Hindlimb muscle (tissue), 1 donor: ENCODE results near the gene DISP2. TPM values are rescaled to one million over a fixed set of nuclear protein-coding genes. Genes with fewer than 3 reads are reported as not detected.
A peak's percentile ranks its signal among the peaks of the same experiment; 100 is the strongest.

Experiments used
- DNase-seq: peaks from one replicate; pipeline ENCODE4 v3.0.0-alpha.2; 2013
- polyA plus RNA-seq: library from polyadenylated mRNA; unstranded; fragments of 120-200 nt; gene quantifications from one replicate; pipeline ENCODE4 v1.2.1, GENCODE V29; 2013; ENCODE audit not compliant: insufficient read length

The DISP2 gene
- polyA plus RNA-seq, 1 donor: 1.4 TPM

DNA sequence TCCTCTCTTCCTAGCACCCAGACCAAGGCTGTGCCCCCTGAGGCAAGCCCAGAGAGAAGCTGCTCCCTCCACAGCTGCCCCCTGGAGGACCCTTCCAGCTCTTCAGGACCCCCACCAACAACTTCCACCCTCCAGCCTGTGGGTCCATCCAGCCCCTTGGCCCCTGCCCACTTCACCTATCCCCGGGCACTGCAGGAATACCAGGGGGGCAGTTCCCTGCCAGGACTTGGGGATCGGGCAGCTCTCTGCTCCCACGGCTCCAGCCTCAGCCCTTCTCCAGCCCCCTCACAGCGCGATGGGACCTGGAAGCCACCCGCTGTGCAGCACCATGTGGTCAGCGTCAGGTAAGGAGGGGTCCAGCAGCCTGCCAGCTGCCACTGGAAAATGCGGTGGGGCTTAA, 5.6 kb downstream of the DISP2 start:
- no peak for DNase-seq

DNA sequence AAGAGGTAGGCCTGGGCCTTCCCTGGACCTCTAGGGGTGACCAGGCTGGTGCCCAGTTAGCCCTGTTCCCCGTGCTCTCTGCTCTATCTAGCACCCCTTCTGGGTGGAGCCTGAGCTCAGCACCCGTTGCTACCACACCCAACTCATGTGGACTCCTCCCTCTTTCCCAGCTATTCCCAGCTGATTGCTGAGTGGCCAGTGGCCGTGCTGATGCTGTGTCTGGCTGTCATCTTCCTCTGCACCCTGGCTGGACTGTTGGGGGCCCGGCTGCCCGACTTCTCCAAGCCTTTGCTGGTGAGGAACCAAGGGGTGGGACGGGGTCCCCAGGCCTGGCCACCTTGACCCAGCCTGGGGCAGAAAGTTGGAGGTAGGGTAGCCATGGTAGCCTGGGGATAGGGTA, 6.2 kb downstream of the DISP2 start:
- no peak for DNase-seq

DNA sequence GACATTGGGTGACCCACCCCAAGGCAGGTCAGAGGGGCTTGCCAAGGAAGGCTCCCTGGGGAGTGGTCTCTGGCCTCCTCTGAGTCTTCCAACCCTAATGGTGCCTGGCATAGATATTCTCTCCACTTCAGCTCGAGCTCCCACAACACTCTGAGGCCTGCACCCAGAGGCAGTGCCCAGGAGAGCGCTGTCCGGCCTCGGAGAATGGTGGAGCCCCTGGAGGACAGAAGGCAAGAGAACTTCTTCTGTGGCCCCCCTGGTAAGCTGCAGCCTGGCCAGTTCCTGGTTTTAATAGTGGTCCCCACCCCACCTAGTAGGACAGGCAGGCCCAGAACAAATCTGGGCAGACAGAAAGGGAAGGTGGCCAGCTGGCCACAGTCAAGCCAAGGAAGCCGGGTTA, 7.0 kb downstream of the DISP2 start:
- no peak for DNase-seq

DNA sequence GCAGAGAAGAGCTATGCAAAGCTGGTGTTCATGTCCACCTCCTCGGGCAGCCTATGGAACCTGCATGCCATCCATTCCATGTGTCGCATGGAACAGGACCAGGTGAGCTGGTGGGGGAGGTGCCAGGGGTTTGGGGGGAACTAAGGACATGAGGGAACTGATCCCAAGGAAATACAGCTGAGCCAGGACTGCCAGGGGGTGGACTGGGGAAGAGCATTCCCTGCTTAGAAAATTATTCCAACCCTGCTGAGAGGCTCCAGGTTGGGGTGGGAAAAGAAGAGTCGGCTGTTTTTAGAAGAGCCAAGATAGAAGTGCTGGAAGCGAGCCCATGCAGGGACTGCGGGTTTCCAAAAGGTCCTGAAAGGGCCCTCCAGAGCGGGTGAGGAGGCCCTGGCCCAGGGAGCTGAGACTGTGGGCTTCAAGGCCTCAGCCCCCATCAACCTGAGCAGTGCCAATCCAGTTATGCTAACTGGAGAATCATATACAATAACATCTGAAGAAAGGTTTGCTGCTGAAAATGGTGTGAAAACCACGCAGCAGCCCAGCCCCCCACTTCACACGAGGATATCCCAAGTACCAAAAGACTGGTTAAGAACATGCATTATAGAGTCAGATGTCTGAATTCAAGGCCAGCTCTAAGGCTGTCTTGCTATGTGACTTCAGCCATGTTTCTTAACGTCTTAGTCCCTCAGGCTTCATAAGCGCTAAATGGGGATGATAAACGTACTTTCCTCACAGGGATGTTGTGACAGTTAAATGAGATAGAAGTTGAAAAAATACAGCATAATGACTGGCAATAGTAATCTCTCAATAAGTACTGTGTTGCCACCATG, 7.8 kb downstream of the DISP2 start:
- DNase-seq: no peak

DNA sequence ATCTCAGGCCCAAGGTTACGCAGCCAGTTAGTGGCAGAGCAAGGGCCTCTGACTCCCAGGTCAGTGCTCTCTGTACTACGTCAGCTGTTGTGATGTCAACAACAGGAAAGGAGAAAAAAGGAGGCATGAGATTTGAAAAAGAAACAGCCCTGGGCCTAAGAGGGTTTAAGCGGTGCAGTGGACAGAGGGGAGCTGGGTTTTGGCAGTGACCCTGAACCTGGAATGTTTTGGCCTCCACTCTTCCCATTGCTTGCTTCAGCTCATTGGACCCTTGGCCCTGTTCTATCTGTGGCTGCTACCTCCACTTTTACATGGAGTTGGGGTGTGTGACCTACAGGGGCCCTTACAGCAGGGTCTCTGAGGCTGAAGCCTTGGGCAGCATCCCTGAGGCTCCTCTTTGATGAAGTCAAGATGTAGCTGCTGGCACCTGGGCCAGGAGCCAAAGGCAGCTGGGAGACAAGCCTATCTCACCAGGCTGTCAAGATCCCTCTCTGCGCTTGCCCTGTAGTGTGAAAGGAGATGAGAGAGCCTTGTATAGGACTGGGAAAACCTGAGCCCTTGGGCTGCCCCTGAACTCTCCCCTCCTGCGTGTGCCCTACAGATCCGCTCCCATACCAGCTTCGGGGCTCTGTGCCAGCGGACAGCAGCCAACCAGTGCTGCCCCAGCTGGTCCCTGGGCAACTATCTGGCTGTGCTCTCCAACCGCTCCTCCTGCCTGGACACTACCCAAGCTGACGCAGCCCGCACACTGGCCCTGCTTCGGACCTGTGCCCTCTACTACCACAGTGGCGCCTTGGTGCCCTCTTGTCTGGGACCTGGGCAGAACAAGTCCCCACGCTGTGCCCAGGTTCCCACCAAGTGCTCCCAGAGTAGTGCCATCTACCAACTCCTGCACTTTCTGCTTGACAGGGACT, 8.7 kb downstream of the DISP2 start:
- no peak for DNase-seq

DNA sequence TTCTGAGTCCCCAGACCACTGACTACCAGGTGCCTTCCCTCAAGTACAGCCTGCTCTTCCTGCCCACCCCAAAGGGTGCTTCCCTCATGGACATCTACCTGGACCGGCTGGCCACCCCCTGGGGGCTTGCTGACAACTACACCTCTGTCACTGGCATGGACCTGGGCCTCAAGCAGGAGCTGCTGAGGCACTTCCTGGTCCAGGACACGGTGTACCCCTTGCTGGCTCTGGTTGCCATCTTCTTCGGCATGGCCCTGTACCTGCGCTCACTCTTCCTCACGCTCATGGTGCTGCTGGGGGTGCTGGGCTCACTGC, 9.3 kb downstream of the DISP2 start:
- no peak for DNase-seq

DNA sequence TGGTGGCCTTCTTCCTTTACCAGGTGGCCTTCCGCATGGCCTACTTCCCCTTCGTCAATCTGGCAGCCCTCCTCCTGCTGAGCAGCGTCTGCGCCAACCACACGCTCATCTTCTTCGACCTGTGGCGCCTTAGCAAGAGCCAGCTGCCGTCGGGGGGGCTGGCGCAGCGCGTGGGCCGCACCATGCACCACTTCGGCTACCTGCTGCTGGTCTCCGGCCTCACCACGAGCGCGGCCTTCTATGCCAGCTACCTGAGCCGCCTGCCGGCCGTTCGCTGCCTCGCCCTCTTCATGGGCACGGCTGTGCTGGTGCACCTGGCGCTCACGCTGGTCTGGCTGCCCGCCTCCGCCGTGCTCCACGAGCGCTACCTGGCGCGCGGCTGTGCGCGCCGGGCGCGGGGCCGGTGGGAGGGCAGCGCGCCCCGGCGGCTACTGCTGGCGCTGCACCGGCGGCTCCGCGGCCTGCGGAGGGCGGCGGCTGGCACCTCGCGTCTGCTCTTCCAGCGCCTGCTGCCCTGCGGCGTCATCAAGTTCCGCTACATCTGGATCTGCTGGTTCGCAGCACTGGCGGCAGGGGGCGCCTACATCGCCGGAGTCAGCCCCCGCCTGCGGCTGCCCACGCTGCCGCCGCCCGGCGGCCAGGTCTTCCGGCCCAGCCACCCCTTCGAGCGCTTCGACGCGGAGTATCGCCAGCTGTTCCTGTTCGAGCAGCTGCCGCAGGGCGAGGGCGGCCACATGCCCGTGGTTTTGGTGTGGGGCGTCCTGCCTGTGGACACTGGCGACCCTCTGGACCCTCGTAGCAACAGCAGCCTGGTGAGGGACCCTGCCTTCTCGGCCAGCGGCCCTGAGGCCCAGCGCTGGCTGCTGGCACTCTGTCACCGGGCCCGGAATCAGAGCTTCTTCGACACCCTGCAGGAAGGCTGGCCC, 9.9 kb downstream of the DISP2 start:
- DNase-seq: peak; percentile 76

DNA sequence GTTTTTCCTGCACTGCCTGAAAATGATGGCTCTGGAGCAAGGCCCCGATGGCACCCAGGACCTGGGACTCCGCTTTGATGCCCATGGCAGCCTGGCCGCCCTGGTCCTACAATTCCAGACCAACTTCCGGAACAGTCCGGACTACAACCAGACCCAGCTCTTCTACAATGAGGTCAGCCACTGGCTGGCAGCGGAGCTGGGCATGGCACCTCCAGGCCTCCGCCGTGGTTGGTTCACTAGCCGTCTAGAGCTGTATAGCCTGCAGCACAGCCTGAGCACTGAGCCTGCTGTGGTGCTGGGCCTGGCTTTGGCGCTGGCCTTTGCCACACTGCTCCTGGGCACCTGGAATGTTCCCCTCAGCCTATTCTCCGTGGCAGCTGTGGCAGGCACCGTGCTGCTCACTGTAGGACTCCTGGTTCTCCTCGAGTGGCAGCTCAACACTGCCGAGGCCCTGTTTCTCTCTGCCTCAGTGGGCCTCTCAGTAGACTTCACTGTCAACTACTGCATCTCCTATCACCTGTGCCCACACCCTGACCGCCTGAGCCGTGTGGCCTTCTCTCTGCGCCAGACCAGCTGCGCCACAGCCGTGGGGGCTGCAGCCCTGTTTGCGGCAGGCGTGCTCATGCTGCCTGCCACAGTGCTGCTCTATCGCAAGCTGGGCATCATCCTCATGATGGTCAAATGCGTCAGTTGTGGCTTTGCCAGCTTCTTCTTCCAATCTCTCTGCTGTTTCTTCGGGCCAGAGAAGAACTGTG, 10.9 kb downstream of the DISP2 start:
- DNase-seq: no peak

DNA sequence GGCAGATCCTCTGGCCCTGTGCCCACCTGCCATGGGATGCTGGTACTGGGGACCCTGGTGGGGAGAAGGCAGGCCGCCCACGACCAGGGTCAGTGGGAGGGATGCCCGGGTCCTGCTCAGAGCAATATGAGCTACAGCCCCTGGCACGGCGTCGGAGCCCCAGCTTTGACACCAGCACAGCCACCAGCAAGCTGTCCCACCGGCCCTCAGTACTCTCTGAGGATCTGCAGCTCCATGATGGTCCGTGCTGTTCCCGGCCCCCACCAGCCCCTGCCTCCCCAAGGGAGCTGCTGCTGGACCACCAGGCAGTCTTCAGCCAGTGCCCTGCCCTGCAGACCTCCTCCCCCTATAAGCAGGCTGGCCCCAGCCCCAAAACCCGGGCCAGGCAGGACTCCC, 11.5 kb downstream of the DISP2 start:
- DNase-seq: no peak

DNA sequence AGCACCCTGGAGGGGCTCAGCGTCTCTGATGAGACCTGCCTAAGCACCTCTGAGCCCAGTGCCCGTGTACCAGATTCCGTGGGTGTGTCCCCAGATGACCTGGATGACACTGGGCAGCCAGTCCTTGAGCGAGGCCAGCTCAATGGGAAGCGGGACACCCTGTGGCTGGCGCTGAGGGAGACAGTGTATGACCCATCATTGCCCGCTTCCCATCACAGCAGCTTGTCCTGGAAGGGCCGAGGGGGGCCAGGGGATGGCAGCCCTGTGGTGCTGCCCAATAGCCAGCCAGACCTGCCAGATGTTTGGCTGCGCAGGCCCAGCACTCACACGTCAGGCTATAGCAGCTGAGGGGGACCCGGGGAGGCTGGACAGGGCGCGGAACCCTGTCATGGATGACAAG, 12.0 kb downstream of the DISP2 start:
- no peak for DNase-seq

DNA sequence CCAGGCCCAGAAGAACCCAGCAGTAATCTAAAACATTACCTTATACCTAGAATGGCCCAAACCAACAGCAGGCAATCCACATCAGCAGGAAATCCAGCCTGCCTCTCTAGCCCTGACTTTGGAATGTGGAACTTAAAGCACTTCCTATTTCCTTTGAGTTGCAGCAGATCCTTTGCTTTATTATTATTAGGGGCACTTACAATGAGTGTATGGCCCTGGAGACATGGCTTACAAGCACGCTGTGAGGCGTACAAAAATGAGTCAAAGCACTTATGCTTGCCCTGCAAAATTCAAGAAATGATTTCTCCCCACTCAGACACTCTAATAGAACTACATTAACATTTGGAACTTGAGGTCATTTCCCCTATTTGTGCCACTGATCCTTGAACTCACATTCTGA, 15.0 kb downstream of the DISP2 start:
- no peak for DNase-seq

DNA sequence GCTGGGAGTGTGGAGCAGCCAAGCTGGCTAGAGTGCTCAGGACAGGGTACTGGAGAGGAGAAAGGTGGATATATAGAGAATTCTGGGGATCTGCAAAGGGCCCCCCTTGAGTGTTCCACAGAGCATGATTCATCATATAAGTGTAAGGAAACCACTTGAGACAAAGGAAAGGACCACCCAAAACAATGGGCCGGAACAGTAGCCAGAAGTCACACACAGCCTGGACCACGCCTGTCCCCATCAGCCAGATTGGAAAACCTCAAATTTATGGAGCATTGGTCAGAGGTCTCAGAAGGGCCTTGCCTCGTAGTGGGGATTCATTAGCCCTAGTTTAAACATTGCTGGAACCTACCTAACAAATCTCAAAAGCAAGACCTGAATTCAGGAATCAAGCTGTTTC, 19.6 kb downstream of the DISP2 start:
- no peak for DNase-seq

DNA sequence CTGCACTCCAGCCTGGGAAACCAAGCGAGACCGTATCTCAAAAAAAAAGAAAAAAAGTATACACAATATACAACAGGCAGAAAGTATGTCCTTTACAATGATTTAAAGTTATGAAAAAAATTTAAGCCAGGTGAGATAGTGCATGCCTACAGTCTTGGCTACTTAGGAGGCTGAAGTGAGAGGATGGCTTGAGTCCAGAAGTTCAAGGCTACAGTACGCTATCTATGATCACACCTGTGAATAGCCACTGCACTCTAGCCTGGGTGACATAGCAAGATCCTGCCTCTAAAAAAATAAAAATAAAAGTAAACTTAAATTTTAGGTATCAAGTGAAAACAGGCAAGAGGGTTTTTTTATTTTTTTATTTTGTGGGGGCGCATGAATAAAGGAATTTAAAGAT, 21.4 kb downstream of the DISP2 start:
- DNase-seq: no peak

DNA sequence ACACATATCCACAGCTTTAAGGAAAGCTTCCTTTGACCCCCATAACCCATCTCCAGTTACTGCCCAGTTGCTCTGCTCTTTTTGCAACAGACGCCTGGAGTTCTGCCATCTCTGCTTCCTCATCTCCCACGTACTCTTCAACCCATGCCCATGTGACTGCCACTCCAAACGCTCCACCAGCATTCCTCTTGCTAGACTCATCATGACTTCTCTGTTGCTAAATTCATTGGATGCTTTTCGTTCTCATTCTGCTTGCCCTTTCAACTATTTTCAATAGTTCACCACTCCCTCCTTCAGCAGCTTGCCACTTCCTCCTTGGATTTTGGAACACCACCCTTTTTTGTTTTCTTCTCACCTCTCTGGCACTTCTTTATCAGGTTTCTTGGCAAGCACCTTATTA, 21.8 kb downstream of the DISP2 start:
- no peak for DNase-seq

DNA sequence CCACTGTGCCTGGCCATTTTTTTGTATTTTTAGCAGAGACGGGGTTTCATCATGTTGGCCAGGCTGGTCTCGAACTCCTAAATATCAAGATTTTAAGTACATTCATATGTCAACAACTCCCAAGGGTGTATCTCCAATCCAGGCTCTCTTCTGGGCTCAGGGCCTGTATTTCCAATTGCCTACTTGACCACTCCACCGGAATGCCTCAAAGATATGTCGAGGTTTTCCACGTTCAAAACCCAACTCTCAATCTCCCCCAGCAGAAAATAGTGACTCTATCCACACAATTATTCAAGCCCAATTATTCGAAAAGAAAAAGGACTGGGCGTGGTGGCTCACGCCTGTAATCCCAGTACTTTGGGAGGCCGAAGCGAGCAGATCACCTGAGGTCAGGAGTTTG, 22.6 kb downstream of the DISP2 start:
- no peak for DNase-seq

DNA sequence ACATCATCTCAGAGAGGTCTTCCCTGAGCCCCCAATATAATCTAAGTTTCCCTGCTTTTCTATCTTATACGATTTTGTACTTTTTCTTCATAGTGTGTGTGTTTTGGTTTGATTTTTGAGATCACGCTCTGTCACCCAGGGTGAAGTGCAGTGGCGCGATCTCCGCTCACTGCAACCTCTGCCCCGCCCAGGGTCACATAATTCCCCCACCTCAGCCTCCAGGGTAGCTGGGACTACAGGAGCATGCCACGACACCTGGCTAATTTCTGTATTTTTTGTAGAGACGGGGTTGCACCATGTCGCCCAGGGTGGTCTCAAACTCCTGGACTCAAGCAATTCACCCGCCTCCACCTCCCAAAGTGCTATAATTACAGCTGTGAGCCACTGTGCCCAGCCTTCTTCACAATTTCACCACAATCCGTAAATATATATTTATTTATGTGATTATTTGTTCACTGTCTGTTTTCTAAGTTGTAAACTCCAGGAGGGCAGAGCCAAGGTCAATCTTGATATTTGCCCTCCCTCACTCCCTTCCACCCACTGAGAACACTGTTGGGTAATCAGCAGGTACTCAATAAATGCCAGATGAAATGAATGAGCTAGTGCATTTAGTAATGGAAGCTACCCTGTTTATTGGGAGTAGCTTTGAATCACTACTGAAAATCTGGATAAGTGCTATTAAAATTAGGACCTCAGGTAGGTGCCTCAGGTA, 24.0 kb downstream of the DISP2 start:
- DNase-seq: no peak

DNA sequence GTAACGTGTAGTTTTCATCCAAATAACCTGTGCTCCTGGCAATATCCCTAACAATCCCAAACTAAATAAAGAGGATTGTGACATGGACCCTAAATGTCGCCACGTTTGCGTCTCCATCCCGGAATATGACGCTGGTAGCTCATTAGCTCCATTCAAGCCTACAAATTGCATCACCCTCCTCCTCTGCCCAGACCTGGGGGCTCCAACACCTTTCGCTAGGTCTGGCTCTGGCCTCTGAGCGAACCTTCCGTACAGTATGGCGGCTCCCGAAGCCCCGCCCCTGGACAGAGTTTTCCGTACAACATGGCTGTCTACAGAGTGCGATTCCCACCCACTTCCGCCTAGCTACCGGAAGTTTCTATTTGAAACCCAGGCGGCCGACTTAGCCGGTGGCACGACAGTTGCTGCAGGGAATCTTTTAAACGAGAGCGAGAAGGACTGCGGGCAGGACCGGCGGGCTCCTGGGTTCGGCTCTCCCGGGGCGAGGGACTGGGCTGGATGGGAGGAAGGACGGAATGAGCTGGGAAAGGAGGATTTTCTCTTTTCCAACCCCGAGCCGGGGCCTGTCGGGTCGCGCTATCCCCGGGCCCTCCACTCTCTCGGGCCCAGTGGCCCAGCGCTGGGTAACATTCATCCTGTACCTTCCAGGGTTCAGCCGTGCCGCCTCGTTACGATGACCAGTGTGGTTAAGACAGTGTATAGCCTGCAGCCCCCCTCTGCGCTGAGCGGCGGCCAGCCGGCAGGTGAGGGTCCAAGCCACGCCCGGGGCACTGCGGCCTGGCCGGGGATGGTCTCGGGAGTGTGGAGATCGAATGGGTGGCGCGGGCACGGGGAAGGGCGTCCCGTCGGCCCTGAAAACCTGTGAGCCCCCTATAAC, 24.8 kb downstream of the DISP2 start, which contains the start of gene KNSTRN:
Gene KNSTRN (plus strand): TSS at position 142 of the 877 bp plus-strand sequence. CDS start 115 bp downstream, at position 257.
- DNase-seq: peak; percentile 91

DNA sequence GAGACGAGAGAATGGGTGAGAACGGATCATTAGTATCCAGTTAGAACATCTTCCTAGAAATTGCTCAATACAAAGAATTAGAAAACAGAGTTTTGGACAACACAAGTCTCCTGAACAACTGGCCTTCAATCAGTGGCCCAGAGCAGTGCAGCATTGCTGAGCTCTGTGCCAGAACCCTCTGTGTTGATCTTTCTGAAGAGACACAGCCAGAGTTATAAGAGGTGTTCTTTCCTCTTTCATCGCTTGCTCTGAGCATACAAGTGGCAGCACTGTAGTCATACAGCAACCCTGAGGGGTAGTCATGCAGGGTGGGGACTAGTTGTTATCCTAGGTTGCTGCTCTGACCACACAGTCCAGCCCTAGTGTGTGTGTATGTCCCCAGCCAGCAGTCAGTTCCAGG, 28.5 kb downstream of the DISP2 start:
- no peak for DNase-seq

DNA sequence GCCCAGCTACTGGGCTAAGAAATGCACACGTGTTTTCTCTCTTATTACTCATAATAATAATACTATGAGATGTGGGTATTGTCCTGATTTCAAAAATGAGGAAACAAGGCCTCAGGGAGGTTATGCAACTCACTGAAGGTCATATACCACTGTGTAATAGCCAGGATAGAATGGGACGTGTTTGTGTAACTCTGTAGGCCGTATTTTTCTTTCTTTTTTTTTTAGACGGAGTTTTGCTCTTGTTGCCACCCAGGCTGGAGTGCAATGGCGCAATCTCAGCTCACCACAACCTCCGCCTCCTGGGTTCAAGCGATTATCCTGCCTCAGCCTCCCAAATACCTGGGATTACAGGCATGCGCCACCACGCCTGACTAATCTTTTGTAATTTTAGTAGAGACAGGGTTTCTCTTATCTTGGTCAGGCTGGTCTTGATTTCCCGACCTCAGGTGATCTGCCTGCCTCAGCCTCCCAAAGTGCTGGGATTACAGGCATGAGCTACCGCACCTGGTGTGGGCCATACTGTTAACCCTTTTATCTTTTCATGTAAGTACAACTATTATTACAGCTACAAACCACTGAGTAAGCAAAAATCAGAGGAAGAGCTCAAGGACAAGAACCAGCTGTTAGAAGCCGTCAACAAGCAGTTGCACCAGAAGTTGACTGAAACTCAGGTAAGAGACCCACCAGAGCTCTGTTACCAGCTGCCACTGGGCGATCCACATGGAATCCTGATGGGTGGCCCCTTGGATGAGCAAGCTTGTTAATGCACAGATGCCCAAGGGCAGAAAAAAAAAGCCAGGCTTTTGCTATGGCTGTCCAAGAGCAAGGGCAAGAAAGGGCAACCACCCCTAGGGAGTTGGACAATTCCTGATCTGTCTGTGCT, 31.2 kb downstream of the DISP2 start:
- no peak for DNase-seq
